HG02981 (cell line): Measurements from ENCODE around the gene REEP2.
"Not testable (repeated sequence)": the region's sequence is repeated elsewhere in the genome, so short reads cannot be mapped to it uniquely, and the experiment has no call there.

Experiments
- ATAC-seq: cut with Tn5 transposase; IDR thresholded peaks from one replicate; pipeline ENCODE4 v1.9.1; 2021; ENCODE audit warnings: mild to moderate bottlenecking, moderate library complexity; ENCODE audit not compliant: unreplicated experiment

REEP2 gene

GRCh38 chr5:138466125-138466899, 27.5 kb downstream of the REEP2 start:
- no peak for ATAC-seq

DNA sequence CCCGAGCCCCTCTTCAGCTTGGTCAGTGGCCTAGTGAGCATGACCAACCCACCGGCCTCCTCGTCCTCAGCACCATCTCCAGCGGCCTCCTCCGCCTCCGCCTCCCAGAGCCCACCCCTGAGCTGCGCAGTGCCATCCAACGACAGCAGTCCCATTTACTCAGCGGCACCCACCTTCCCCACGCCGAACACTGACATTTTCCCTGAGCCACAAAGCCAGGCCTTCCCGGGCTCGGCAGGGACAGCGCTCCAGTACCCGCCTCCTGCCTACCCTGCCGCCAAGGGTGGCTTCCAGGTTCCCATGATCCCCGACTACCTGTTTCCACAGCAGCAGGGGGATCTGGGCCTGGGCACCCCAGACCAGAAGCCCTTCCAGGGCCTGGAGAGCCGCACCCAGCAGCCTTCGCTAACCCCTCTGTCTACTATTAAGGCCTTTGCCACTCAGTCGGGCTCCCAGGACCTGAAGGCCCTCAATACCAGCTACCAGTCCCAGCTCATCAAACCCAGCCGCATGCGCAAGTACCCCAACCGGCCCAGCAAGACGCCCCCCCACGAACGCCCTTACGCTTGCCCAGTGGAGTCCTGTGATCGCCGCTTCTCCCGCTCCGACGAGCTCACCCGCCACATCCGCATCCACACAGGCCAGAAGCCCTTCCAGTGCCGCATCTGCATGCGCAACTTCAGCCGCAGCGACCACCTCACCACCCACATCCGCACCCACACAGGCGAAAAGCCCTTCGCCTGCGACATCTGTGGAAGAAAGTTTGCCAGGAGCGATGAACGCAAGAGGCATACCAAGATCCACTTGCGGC, 28.2 kb downstream of the REEP2 start:
- no peak for ATAC-seq

- ATAC-seq: no peak
Measured at GRCh38 chr5:138467711-138468132, 28.9 kb downstream of the REEP2 start.

DNA sequence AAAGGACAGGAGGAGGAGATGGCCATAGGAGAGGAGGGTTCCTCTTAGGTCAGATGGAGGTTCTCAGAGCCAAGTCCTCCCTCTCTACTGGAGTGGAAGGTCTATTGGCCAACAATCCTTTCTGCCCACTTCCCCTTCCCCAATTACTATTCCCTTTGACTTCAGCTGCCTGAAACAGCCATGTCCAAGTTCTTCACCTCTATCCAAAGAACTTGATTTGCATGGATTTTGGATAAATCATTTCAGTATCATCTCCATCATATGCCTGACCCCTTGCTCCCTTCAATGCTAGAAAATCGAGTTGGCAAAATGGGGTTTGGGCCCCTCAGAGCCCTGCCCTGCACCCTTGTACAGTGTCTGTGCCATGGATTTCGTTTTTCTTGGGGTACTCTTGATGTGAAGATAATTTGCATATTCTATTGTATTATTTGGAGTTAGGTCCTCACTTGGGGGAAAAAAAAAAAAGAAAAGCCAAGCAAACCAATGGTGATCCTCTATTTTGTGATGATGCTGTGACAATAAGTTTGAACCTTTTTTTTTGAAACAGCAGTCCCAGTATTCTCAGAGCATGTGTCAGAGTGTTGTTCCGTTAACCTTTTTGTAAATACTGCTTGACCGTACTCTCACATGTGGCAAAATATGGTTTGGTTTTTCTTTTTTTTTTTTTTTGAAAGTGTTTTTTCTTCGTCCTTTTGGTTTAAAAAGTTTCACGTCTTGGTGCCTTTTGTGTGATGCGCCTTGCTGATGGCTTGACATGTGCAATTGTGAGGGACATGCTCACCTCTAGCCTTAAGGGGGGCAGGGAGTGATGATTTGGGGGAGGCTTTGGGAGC, 29.5 kb downstream of the REEP2 start:
- ATAC-seq: no peak

DNA sequence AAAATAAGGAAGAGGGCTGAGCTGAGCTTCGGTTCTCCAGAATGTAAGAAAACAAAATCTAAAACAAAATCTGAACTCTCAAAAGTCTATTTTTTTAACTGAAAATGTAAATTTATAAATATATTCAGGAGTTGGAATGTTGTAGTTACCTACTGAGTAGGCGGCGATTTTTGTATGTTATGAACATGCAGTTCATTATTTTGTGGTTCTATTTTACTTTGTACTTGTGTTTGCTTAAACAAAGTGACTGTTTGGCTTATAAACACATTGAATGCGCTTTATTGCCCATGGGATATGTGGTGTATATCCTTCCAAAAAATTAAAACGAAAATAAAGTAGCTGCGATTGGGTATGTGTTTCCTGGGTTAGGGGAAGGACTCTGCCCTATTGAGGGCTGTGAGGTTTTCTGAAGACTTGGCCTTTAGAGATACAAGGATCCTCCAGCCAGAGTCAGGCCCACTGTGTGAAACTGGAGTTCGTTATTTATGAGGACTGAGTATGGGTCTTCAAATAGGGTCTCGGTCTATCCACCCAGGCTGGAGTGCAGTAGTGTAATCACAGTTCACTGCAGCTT, 30.2 kb downstream of the REEP2 start:
- ATAC-seq: no peak

DNA sequence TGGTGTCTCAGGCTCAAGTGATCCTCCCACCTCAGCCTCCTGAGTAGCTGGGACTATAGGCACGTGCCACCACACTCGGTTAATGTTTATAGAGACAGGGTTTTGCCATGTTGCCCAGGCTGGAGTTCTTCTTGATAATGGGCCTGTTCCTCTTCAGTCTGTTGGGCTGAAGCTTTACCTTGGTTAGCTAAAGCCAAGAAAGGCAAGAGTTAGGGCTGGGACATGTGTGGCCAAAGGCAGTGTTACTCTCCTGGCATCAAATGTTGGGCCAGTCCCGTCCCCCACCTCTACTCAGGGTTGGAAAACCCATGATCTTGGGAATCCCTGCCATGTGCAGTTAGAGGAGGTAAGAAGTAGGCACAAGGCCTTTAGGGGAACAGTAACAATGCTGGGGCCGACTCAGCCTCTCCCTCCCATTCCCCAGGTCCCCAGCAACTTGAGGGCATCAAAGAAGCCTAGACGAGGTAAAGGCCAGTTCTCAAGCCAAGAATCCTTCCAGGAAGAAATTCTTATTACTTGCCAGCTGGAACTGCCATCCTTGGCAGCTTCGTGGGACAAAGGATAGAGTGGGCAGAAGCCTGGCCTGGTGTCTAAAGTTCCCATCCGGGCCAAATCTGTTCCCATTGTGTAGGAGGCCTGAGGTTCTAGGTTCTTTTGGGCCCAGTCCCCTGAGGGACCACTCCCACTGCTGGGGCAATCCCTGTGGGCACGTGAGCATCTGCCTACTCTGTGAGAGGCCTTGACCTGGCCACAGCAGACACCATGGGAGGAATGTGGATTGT, 30.9 kb downstream of the REEP2 start:
- no peak for ATAC-seq

- no peak for ATAC-seq
Measured at GRCh38 chr5:138470322-138471051, 31.6 kb downstream of the REEP2 start.

- ATAC-seq: no peak
Measured at GRCh38 chr5:138471052-138471361, 32.1 kb downstream of the REEP2 start.

DNA sequence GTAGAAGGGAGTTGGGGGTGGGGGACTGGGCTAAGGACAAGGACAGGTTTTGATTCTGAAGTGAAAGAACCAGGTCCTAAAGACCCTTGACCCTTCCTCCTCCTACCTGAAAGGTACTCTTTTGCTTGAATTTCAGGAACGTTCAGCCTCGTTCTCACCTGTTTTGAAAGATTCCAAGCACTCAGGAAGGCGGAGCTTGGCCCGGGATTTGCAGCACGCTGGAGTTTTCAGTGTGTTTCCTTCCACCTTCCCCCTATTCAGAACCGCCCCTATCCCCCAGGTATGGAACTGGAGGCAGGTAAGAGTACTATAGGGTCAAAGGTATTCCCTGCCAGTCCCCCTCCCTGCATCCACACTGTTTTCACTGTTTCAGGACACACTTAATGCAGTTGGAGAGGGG, 33.5 kb downstream of the REEP2 start:
- ATAC-seq: no peak

GRCh38 chr5:138473151-138473550, 34.3 kb downstream of the REEP2 start:
- ATAC-seq: not testable (repeated sequence)

DNA sequence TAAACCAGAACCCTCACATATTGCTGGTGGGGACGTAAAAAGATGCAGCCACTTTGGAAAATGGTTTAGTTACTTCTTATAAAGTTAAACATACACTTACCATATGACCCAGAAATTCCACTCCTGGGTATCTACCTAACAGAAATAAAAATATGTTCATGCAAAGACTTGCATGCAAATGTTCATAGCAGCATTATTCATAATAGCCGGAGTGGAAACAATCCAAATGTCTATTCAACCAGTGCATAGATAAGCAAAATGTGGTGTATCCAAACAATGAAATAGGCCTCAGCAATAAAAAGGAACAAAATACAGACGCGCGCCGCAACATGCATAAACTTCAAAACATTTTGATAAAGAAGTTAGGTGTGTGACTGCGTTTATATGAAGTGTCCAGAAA, 38.1 kb downstream of the REEP2 start:
- no peak for ATAC-seq

- no peak for ATAC-seq
Measured at GRCh38 chr5:138482638-138483037, 43.8 kb downstream of the REEP2 start.

DNA sequence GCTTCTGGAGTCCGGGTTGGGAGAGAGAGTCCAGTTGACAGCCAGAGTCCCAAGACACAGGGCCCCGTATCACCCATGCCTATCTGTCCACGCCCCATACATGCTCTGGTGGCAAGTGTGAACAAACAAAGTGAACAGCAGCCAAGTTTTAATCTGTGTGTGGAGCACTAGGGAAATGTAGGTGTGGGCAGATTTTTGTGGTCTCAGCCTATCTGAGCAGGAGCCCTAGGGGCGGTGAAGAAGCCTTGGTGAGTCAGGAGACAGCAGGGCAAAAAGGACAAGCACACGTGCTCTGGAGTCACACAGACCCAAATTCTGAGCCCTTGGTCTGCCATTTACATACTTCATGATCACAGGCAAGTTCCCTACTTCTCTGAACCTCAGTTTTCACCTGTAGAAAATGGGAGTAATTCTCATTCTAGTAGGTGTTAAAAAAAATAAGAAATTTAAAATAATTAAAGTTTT, 49.7 kb downstream of the REEP2 start:
- ATAC-seq: no peak

- ATAC-seq: no peak
Measured at GRCh38 chr5:138489683-138490061, 50.8 kb downstream of the REEP2 start.

DNA sequence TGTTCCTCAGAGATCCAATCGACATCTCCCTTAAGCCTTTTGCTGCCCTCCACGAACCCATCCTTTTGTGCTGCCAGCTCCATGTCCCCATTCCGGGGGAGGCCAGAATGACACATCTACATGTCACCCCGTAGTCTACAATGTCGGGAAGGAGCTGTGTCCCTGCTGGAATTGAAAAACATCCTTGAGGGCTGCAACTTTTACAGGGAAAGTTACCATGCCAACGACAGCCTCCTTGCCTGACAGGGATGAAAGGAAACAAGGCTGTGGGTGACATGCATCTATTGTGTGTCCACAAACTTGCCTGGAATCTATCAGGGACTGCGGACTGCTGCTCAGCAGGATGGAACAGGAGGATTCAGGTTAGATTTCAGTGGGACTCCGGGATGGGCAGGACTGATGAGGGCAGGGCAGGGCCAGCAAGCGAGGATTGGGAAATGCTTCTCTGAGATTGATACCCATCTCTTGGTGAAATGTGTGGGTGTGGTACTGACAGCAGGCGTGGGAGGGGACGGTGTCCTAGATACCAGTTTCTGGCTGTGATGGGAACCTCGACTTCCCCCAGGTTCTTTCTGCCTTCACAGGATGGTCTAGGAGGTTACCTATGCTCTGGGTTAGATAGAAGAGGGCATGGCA, 51.9 kb downstream of the REEP2 start:
- ATAC-seq: no peak

- no peak for ATAC-seq
Measured at GRCh38 chr5:138491284-138491648, 52.4 kb downstream of the REEP2 start.

GRCh38 chr5:138491669-138492559, 53.1 kb downstream of the REEP2 start:
- peak; percentile 99 for ATAC-seq

DNA sequence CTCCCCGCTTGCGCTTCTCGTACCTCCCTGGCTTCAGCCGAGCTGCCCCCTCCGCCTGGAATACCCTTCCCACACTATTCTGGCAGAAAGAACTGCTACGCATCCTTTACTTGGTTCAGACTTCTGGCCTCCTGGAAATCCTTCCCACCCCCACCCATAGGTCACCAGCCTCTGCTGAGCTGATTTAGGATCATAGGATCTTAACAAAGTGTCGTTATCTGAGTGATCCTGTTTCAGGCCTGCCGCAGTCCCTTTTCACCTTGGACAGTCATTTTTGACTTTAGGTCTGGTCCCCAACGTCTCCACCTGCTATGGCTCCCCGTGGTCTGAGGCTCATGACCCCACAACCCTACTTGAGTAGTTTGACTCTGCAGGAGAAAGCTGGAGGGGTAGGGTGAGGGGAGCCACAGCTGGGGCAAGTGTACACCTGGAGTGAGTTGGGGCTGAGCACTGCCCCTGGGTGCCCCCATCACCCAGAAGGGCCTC, 53.7 kb downstream of the REEP2 start:
- ATAC-seq: no peak
